ENCODE results near the gene RPAP2. TPM values are rescaled to one million over a fixed set of nuclear protein-coding genes. Genes with fewer than 3 reads are reported as not detected.
A peak's percentile ranks its signal among the peaks of the same experiment; 100 is the strongest.
"Not testable (repeated sequence)": the region's sequence is repeated elsewhere in the genome, so short reads cannot be mapped to it uniquely, and the experiment has no call there.

RPAP2 gene
- total and polyA plus RNA-seq, 5 donors from 2014 or later = 16.9 to 26.8 (median 20.3) TPM

DNA sequence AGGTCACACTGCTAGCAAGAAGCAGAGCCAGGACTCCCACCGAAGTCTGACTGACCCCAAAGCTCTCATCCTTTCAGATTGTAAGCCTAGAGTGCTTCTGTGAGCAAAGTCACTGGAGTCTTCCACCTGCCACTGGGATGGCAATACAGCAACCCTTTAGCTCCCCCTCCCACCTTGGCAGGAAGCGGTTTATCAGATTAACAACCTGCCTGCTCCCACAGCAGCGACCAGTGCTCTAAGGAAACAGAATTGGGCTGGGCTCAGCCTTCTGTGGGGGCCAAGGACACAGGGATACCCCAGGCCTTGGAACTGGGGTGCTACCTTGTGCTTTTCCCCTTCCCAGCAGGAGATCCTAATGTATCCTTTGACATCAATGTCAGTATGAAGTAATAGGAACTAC, 111.8 kb downstream of the RPAP2 start:
- peak; percentile 5 to 72 (median 22) for DNase-seq
- Mint-ChIP-seq H3K27ac (peak overlapping the region in 2 of 3 donors; percentile 27 to 59), H3K4me1 (peaks cover 4 to 38% (median 22%) of the 10 kb centered on the region in 4 donors), H3K27me3 (no peaks in the 10 kb centered on the region), H3K9me3 (peaks cover 0 to 8% (median 0%) of the 10 kb centered on the region in 7 donors), H3K4me3 (peak overlapping the region in 3 of 4 donors; percentile 36 to 69 (median 45)), H3K36me3 (peaks cover 3% of the 10 kb centered on the region)
- peak; percentile 64 to 69 for ATAC-seq (ENCODE audit: low read depth in 2 of 2)
- H3K9me3 ChIP-seq (ENCODE audit: control insufficient read depth in 2 of 2, low read length in 2 of 2) = no peaks in the 10 kb centered on the region
- H3K4me3 ChIP-seq (ENCODE audit: low read depth, low read length) = peak overlapping the region; percentile 48
- no peak overlapping the region for H3K27ac ChIP-seq (ENCODE audit: insufficient read depth, low read length, poor library complexity, severe bottlenecking)
- peaks cover 20% of the 10 kb centered on the region for H3K4me1 ChIP-seq (ENCODE audit: control insufficient read depth, insufficient read depth, low read length, poor library complexity, severe bottlenecking)
- no peaks in the 10 kb centered on the region for H3K36me3 ChIP-seq (ENCODE audit: control insufficient read depth, insufficient read depth, low read length)
- no peaks in the 10 kb centered on the region for H3K27me3 ChIP-seq (ENCODE audit: control insufficient read depth, insufficient read depth, low read length)

GRCh38 chr1:92411511-92411910, 112.7 kb downstream of the RPAP2 start:
- no peaks in the 10 kb centered on the region for H3K27me3 Mint-ChIP-seq
- ATAC-seq (ENCODE audit: low read depth in 2 of 2) (peak in 1 of 2 donors; percentile 49), DNase-seq (peak in 1 of 3 donors; percentile 22)
- peaks cover 4 to 38% (median 22%) of the 10 kb centered on the region in 4 donors for H3K4me1 Mint-ChIP-seq
- H3K27me3 ChIP-seq (ENCODE audit: control insufficient read depth, insufficient read depth, low read length) = no peaks in the 10 kb centered on the region
- no peaks in the 10 kb centered on the region for H3K9me3 ChIP-seq (ENCODE audit: control insufficient read depth in 2 of 2, low read length in 2 of 2)
- no peaks in the 10 kb centered on the region for H3K36me3 ChIP-seq (ENCODE audit: control insufficient read depth, insufficient read depth, low read length)
- no peak overlapping the region for H3K4me3 Mint-ChIP-seq
- no peak overlapping the region for H3K27ac ChIP-seq (ENCODE audit: insufficient read depth, low read length, poor library complexity, severe bottlenecking)
- peaks cover 20% of the 10 kb centered on the region for H3K4me1 ChIP-seq (ENCODE audit: control insufficient read depth, insufficient read depth, low read length, poor library complexity, severe bottlenecking)
- peak overlapping the region in 2 of 3 donors; percentile 27 to 69 for H3K27ac Mint-ChIP-seq
- no peak overlapping the region for H3K4me3 ChIP-seq (ENCODE audit: low read depth, low read length)
- H3K36me3 Mint-ChIP-seq = peaks cover 3% of the 10 kb centered on the region
- peaks cover 0 to 6% (median 0%) of the 10 kb centered on the region in 7 donors for H3K9me3 Mint-ChIP-seq

- Histone ChIP-seq H3K4me3 (ENCODE audit: low read depth, low read length) (no peak overlapping the region), H3K4me1 (ENCODE audit: control insufficient read depth, insufficient read depth, low read length, poor library complexity, severe bottlenecking) (no peaks in the 10 kb centered on the region), H3K36me3 (ENCODE audit: control insufficient read depth, insufficient read depth, low read length) (no peaks in the 10 kb centered on the region), H3K27ac (ENCODE audit: insufficient read depth, low read length, poor library complexity, severe bottlenecking) (no peak overlapping the region), H3K9me3 (ENCODE audit: control insufficient read depth in 2 of 2, low read length in 2 of 2) (no peaks in the 10 kb centered on the region), H3K27me3 (ENCODE audit: control insufficient read depth, insufficient read depth, low read length) (no peaks in the 10 kb centered on the region)
- no peaks in the 10 kb centered on the region for H3K36me3 Mint-ChIP-seq
- peaks cover 0 to 4% (median 0%) of the 10 kb centered on the region in 7 donors for H3K9me3 Mint-ChIP-seq
- H3K4me1 Mint-ChIP-seq = no peaks in the 10 kb centered on the region
- H3K4me3 Mint-ChIP-seq = no peak overlapping the region
- no peak for DNase-seq
- no peak overlapping the region for H3K27ac Mint-ChIP-seq
- ATAC-seq (ENCODE audit: low read depth in 2 of 2) = no peak
- peaks cover 7% of the 10 kb centered on the region for H3K27me3 Mint-ChIP-seq
Measured at GRCh38 chr1:92419642-92420041, 120.8 kb downstream of the RPAP2 start.

DNA sequence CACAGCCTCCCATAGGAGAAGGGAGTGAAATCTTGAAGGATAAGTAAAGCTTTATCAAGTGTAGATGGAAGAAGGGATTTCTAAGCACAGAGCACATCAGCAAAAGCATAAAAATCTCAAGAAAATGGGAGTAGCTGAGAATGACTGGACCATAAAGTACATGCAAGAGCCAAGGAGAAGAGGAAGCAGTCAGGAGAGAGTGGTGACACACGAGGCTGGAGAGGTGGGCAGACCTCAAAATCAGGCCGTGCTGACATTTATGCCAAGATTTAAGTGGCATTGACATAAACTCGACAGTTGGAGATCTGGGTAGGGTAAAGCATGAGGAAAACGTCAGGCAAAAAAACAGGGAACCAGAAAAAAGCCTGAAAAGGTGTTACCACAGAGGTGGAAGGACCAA, 125.5 kb downstream of the RPAP2 start:
- no peak for DNase-seq
- H3K27ac Mint-ChIP-seq = no peak overlapping the region
- no peak for ATAC-seq (ENCODE audit: low read depth in 2 of 2)
- Histone ChIP-seq H3K27me3 (ENCODE audit: control insufficient read depth, insufficient read depth, low read length) (no peaks in the 10 kb centered on the region), H3K27ac (ENCODE audit: insufficient read depth, low read length, poor library complexity, severe bottlenecking) (no peak overlapping the region), H3K36me3 (ENCODE audit: control insufficient read depth, insufficient read depth, low read length) (no peaks in the 10 kb centered on the region), H3K4me1 (ENCODE audit: control insufficient read depth, insufficient read depth, low read length, poor library complexity, severe bottlenecking) (no peaks in the 10 kb centered on the region), H3K9me3 (ENCODE audit: control insufficient read depth in 2 of 2, low read length in 2 of 2) (no peaks in the 10 kb centered on the region), H3K4me3 (ENCODE audit: low read depth, low read length) (no peak overlapping the region)
- no peaks in the 10 kb centered on the region for H3K36me3 Mint-ChIP-seq
- peaks cover 0 to 4% (median 0%) of the 10 kb centered on the region in 7 donors for H3K9me3 Mint-ChIP-seq
- peaks cover 0 to 3% (median 0%) of the 10 kb centered on the region in 4 donors for H3K4me1 Mint-ChIP-seq
- peaks cover 7% of the 10 kb centered on the region for H3K27me3 Mint-ChIP-seq
- no peak overlapping the region for H3K4me3 Mint-ChIP-seq

- Histone ChIP-seq H3K36me3 (ENCODE audit: control insufficient read depth, insufficient read depth, low read length) (no peaks in the 10 kb centered on the region), H3K27me3 (ENCODE audit: control insufficient read depth, insufficient read depth, low read length) (no peaks in the 10 kb centered on the region), H3K4me1 (ENCODE audit: control insufficient read depth, insufficient read depth, low read length, poor library complexity, severe bottlenecking) (no peaks in the 10 kb centered on the region), H3K4me3 (ENCODE audit: low read depth, low read length) (no peak overlapping the region), H3K9me3 (ENCODE audit: control insufficient read depth in 2 of 2, low read length in 2 of 2) (no peaks in the 10 kb centered on the region), H3K27ac (ENCODE audit: insufficient read depth, low read length, poor library complexity, severe bottlenecking) (no peak overlapping the region)
- no peak overlapping the region for H3K4me3 Mint-ChIP-seq
- peaks cover 0 to 2% (median 0%) of the 10 kb centered on the region in 7 donors for H3K9me3 Mint-ChIP-seq
- no peaks in the 10 kb centered on the region for H3K36me3 Mint-ChIP-seq
- ATAC-seq (ENCODE audit: low read depth in 2 of 2) = no peak
- peaks cover 7% of the 10 kb centered on the region for H3K27me3 Mint-ChIP-seq
- peak overlapping the region; percentile 13 to 59 (median 34) for H3K27ac Mint-ChIP-seq
- no peak for DNase-seq
- H3K4me1 Mint-ChIP-seq = peaks cover 0 to 3% (median 0%) of the 10 kb centered on the region in 4 donors
Measured at GRCh38 chr1:92425617-92426016, 126.8 kb downstream of the RPAP2 start.

DNA sequence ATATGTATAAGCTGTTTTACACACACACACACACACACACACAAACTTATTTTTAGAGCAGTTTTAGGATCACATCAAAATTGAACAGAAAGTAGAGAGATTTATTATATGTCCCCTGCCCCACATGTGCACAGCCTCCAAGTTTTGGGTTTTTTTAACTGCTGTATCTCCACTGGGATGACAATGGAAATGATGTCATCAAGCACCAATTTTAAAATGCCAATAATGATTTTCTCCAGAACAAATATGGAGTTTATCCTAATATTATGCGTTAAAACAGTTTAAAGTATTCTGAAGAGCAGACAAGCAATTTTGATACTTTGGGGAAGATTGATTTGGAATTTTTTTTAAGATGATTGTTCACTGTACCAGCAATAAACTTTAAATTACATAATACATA, 131.2 kb downstream of the RPAP2 start:
- ATAC-seq (ENCODE audit: low read depth in 2 of 2) (no peak), DNase-seq (no peak)
- Histone ChIP-seq H3K27me3 (ENCODE audit: control insufficient read depth, insufficient read depth, low read length) (no peaks in the 10 kb centered on the region), H3K9me3 (ENCODE audit: control insufficient read depth in 2 of 2, low read length in 2 of 2) (no peaks in the 10 kb centered on the region), H3K27ac (ENCODE audit: insufficient read depth, low read length, poor library complexity, severe bottlenecking) (no peak overlapping the region), H3K36me3 (ENCODE audit: control insufficient read depth, insufficient read depth, low read length) (no peaks in the 10 kb centered on the region), H3K4me3 (ENCODE audit: low read depth, low read length) (no peak overlapping the region), H3K4me1 (ENCODE audit: control insufficient read depth, insufficient read depth, low read length, poor library complexity, severe bottlenecking) (no peaks in the 10 kb centered on the region)
- Mint-ChIP-seq H3K27me3 (no peaks in the 10 kb centered on the region), H3K27ac (no peak overlapping the region), H3K4me3 (no peak overlapping the region), H3K4me1 (peaks cover 0 to 3% (median 0%) of the 10 kb centered on the region in 4 donors), H3K9me3 (peaks cover 0 to 3% (median 0%) of the 10 kb centered on the region in 7 donors), H3K36me3 (no peaks in the 10 kb centered on the region)

GRCh38 chr1:92434572-92434971, 135.7 kb downstream of the RPAP2 start:
- ATAC-seq (ENCODE audit: low read depth in 2 of 2); DNase-seq; H3K27me3 ChIP-seq (ENCODE audit: control insufficient read depth, insufficient read depth, low read length); H3K36me3 ChIP-seq (ENCODE audit: control insufficient read depth, insufficient read depth, low read length); H3K27ac ChIP-seq (ENCODE audit: insufficient read depth, low read length, poor library complexity, severe bottlenecking); H3K36me3 Mint-ChIP-seq; H3K9me3 ChIP-seq (ENCODE audit: control insufficient read depth in 2 of 2, low read length in 2 of 2); H3K4me3 Mint-ChIP-seq; H3K4me1 ChIP-seq (ENCODE audit: control insufficient read depth, insufficient read depth, low read length, poor library complexity, severe bottlenecking); H3K9me3 Mint-ChIP-seq; H3K4me1 Mint-ChIP-seq; H3K27ac Mint-ChIP-seq; H3K4me3 ChIP-seq (ENCODE audit: low read depth, low read length); H3K27me3 Mint-ChIP-seq: not testable (repeated sequence)

DNA sequence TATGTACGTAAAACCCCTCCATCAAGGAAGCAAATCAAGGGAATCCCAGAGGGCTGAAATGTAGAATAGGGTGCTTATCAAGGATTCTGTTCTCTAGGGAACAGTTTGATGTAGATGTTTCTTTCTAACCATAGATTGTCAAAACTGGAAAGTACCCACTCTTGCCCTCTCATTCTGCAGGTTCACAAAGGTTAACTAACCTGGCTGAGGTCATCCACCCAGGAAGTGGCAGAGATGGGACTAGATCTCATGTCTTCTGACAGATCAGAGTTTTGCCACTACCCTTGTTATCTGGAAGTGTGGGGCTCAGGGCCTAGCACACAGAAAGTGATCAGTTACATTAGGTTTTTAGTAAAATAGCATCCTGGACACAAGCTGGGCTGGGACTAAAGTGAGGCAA, 140.4 kb downstream of the RPAP2 start:
- Mint-ChIP-seq H3K4me3 (no peak overlapping the region), H3K9me3 (peaks cover 0 to 4% (median 0%) of the 10 kb centered on the region in 7 donors), H3K4me1 (peaks cover 0 to 5% (median 2%) of the 10 kb centered on the region in 4 donors), H3K27ac (no peak overlapping the region), H3K27me3 (peaks cover 4% of the 10 kb centered on the region), H3K36me3 (no peaks in the 10 kb centered on the region)
- H3K9me3 ChIP-seq (ENCODE audit: control insufficient read depth in 2 of 2, low read length in 2 of 2) = no peaks in the 10 kb centered on the region
- no peaks in the 10 kb centered on the region for H3K36me3 ChIP-seq (ENCODE audit: control insufficient read depth, insufficient read depth, low read length)
- no peaks in the 10 kb centered on the region for H3K27me3 ChIP-seq (ENCODE audit: control insufficient read depth, insufficient read depth, low read length)
- H3K27ac ChIP-seq (ENCODE audit: insufficient read depth, low read length, poor library complexity, severe bottlenecking) = no peak overlapping the region
- peak in 1 of 3 donors; percentile 19 for DNase-seq
- no peak overlapping the region for H3K4me3 ChIP-seq (ENCODE audit: low read depth, low read length)
- no peaks in the 10 kb centered on the region for H3K4me1 ChIP-seq (ENCODE audit: control insufficient read depth, insufficient read depth, low read length, poor library complexity, severe bottlenecking)
- ATAC-seq (ENCODE audit: low read depth in 2 of 2) = no peak
